ENCODE measurements around the gene VAT1L.

Gene VAT1L

GRCh38 chr16:77998350-77999023 is 210.1 kb downstream of the VAT1L start:
- DNase-seq (ENCODE audit: insufficient read length, low spot score) = no peak
- no peak for FAIRE-seq
- TF ChIP-seq SPI1 (IDR thresholded peaks at IDR 0.05; ENCODE audit: low read depth, low read length) = no peak
- TF ChIP-seq POLR2A (IDR thresholded peaks at IDR 0.05; ENCODE audit: low read depth, low read length) = no peak
- TF ChIP-seq PAX5 (IDR thresholded peaks at IDR 0.05; ENCODE audit: insufficient read depth, low read length, severe bottlenecking) = no peak
- no peak for TF ChIP-seq POU2F2 (IDR thresholded peaks at IDR 0.05; ENCODE audit: low read depth, low read length)
- no peak for TF ChIP-seq TAF1 (IDR thresholded peaks at IDR 0.05; ENCODE audit: low read depth, low read length)
- no peak for TF ChIP-seq POLR2AphosphoS5 (IDR thresholded peaks at IDR 0.05; ENCODE audit: low read depth, low read length)

- TF ChIP-seq PAX5 (IDR thresholded peaks at IDR 0.05; ENCODE audit: insufficient read depth, low read length, severe bottlenecking) = no peak
- TF ChIP-seq POLR2AphosphoS5 (IDR thresholded peaks at IDR 0.05; ENCODE audit: low read depth, low read length) = no peak
- no peak for TF ChIP-seq POLR2A (IDR thresholded peaks at IDR 0.05; ENCODE audit: low read depth, low read length)
- DNase-seq (ENCODE audit: insufficient read length, low spot score) = no peak
- no peak for FAIRE-seq
Observed at GRCh38 chr16:78001451-78002025, 213.2 kb downstream of the VAT1L start.

GRCh38 chr16:78002915-78003538 is 214.7 kb downstream of the VAT1L start:
- DNase-seq (ENCODE audit: insufficient read length, low spot score) (peak; percentile 56), FAIRE-seq (peak; percentile 95)
- no peak for TF ChIP-seq PAX5 (IDR thresholded peaks at IDR 0.05; ENCODE audit: insufficient read depth, low read length, severe bottlenecking)
- no peak for TF ChIP-seq TAF1 (IDR thresholded peaks at IDR 0.05; ENCODE audit: low read depth, low read length)
- no peak for TF ChIP-seq SPI1 (IDR thresholded peaks at IDR 0.05; ENCODE audit: low read depth, low read length)
- no peak for TF ChIP-seq POLR2A (IDR thresholded peaks at IDR 0.05; ENCODE audit: low read depth, low read length)
- TF ChIP-seq POU2F2 (IDR thresholded peaks at IDR 0.05; ENCODE audit: low read depth, low read length) = no peak
- no peak for TF ChIP-seq POLR2AphosphoS5 (IDR thresholded peaks at IDR 0.05; ENCODE audit: low read depth, low read length)

GRCh38 chr16:78004517-78004916 is 216.2 kb downstream of the VAT1L start:
- no peak for FAIRE-seq
- no peak for DNase-seq (ENCODE audit: insufficient read length, low spot score)

GRCh38 chr16:78005881-78006280 is 217.5 kb downstream of the VAT1L start:
- FAIRE-seq (no peak), DNase-seq (ENCODE audit: insufficient read length, low spot score) (no peak)
- TF ChIP-seq PAX5 (IDR thresholded peaks at IDR 0.05; ENCODE audit: insufficient read depth, low read length, severe bottlenecking) (no peak), TAF1 (IDR thresholded peaks at IDR 0.05; ENCODE audit: low read depth, low read length) (no peak), POU2F2 (IDR thresholded peaks at IDR 0.05; ENCODE audit: low read depth, low read length) (no peak), POLR2A (IDR thresholded peaks at IDR 0.05; ENCODE audit: low read depth, low read length) (no peak), POLR2AphosphoS5 (IDR thresholded peaks at IDR 0.05; ENCODE audit: low read depth, low read length) (no peak), SPI1 (IDR thresholded peaks at IDR 0.05; ENCODE audit: low read depth, low read length) (no peak)

More at GRCh38 chr16:78004517-78004916, 216.2 kb downstream of the VAT1L start:
- TF ChIP-seq SPI1 (IDR thresholded peaks at IDR 0.05; ENCODE audit: low read depth, low read length) = no peak
- no peak for TF ChIP-seq POLR2AphosphoS5 (IDR thresholded peaks at IDR 0.05; ENCODE audit: low read depth, low read length)
- no peak for TF ChIP-seq PAX5 (IDR thresholded peaks at IDR 0.05; ENCODE audit: insufficient read depth, low read length, severe bottlenecking)

- FAIRE-seq = no peak
- DNase-seq (ENCODE audit: insufficient read length, low spot score) = no peak
- no peak for TF ChIP-seq POLR2A (IDR thresholded peaks at IDR 0.05; ENCODE audit: low read depth, low read length)
- no peak for TF ChIP-seq SPI1 (IDR thresholded peaks at IDR 0.05; ENCODE audit: low read depth, low read length)
- no peak for TF ChIP-seq POU2F2 (IDR thresholded peaks at IDR 0.05; ENCODE audit: low read depth, low read length)
- TF ChIP-seq PAX5 (IDR thresholded peaks at IDR 0.05; ENCODE audit: insufficient read depth, low read length, severe bottlenecking) = no peak
- no peak for TF ChIP-seq TAF1 (IDR thresholded peaks at IDR 0.05; ENCODE audit: low read depth, low read length)
- TF ChIP-seq POLR2AphosphoS5 (IDR thresholded peaks at IDR 0.05; ENCODE audit: low read depth, low read length) = no peak
Observed at GRCh38 chr16:78007121-78007520, 218.8 kb downstream of the VAT1L start.

- TF ChIP-seq SPI1 (IDR thresholded peaks at IDR 0.05; ENCODE audit: low read depth, low read length) (no peak), POLR2AphosphoS5 (IDR thresholded peaks at IDR 0.05; ENCODE audit: low read depth, low read length) (no peak), POLR2A (IDR thresholded peaks at IDR 0.05; ENCODE audit: low read depth, low read length) (no peak), PAX5 (IDR thresholded peaks at IDR 0.05; ENCODE audit: insufficient read depth, low read length, severe bottlenecking) (no peak), TAF1 (IDR thresholded peaks at IDR 0.05; ENCODE audit: low read depth, low read length) (no peak), POU2F2 (IDR thresholded peaks at IDR 0.05; ENCODE audit: low read depth, low read length) (no peak)
- DNase-seq (ENCODE audit: insufficient read length, low spot score) (no peak), FAIRE-seq (no peak)
Observed at GRCh38 chr16:78022347-78023060, 234.1 kb downstream of the VAT1L start, which contains the start of gene CLEC3A. TSS of gene CLEC3A (plus strand) at chr16:78022548. CDS start at chr16:78022627, 79 bp downstream.

- TF ChIP-seq PAX5 (IDR thresholded peaks at IDR 0.05; ENCODE audit: insufficient read depth, low read length, severe bottlenecking) (no peak), POLR2A (IDR thresholded peaks at IDR 0.05; ENCODE audit: low read depth, low read length) (no peak), POLR2AphosphoS5 (IDR thresholded peaks at IDR 0.05; ENCODE audit: low read depth, low read length) (no peak), SPI1 (IDR thresholded peaks at IDR 0.05; ENCODE audit: low read depth, low read length) (no peak), TAF1 (IDR thresholded peaks at IDR 0.05; ENCODE audit: low read depth, low read length) (no peak), POU2F2 (IDR thresholded peaks at IDR 0.05; ENCODE audit: low read depth, low read length) (no peak)
- DNase-seq (ENCODE audit: insufficient read length, low spot score) = no peak
- no peak for FAIRE-seq
Observed at GRCh38 chr16:78024159-78024558, 235.8 kb downstream of the VAT1L start.

GRCh38 chr16:78025631-78026030 is 237.3 kb downstream of the VAT1L start:
- no peak for FAIRE-seq
- no peak for DNase-seq (ENCODE audit: insufficient read length, low spot score)
- TF ChIP-seq POU2F2 (IDR thresholded peaks at IDR 0.05; ENCODE audit: low read depth, low read length) (no peak), PAX5 (IDR thresholded peaks at IDR 0.05; ENCODE audit: insufficient read depth, low read length, severe bottlenecking) (no peak), SPI1 (IDR thresholded peaks at IDR 0.05; ENCODE audit: low read depth, low read length) (no peak), POLR2AphosphoS5 (IDR thresholded peaks at IDR 0.05; ENCODE audit: low read depth, low read length) (no peak), POLR2A (IDR thresholded peaks at IDR 0.05; ENCODE audit: low read depth, low read length) (no peak), TAF1 (IDR thresholded peaks at IDR 0.05; ENCODE audit: low read depth, low read length) (no peak)

Measured in GM12891 (cell line).